Panc1 (cell line): ENCODE results near the gene TMEM271.

Experiments used
- POLR2AphosphoS5 ChIP-seq: IDR thresholded peaks from 2 replicates; pipeline ENCODE4 v1.6.1; 2012; ENCODE audit warnings: mild to moderate bottlenecking, low read depth, low read length, moderate library complexity
- SIN3A ChIP-seq: IDR thresholded peaks from 2 replicates; pipeline ENCODE4 v1.6.1; 2012; ENCODE audit warnings: low read depth, mild to moderate bottlenecking, low read length, moderate library complexity, borderline replicate concordance; ENCODE audit not compliant: insufficient read depth
- TCF7L2 ChIP-seq: IDR thresholded peaks from 2 replicates; pipeline ENCODE4 v1.6.1; 2011; ENCODE audit warnings: mild to moderate bottlenecking, low read depth, low read length, inconsistent platforms
- TF ChIP-seq, protein P1 (sequence below): fragments of 450-650 bp; IDR thresholded peaks from 2 replicates; pipeline ENCODE4 v1.5.1; 2017; ENCODE audit warnings: mild to moderate bottlenecking

DNA sequence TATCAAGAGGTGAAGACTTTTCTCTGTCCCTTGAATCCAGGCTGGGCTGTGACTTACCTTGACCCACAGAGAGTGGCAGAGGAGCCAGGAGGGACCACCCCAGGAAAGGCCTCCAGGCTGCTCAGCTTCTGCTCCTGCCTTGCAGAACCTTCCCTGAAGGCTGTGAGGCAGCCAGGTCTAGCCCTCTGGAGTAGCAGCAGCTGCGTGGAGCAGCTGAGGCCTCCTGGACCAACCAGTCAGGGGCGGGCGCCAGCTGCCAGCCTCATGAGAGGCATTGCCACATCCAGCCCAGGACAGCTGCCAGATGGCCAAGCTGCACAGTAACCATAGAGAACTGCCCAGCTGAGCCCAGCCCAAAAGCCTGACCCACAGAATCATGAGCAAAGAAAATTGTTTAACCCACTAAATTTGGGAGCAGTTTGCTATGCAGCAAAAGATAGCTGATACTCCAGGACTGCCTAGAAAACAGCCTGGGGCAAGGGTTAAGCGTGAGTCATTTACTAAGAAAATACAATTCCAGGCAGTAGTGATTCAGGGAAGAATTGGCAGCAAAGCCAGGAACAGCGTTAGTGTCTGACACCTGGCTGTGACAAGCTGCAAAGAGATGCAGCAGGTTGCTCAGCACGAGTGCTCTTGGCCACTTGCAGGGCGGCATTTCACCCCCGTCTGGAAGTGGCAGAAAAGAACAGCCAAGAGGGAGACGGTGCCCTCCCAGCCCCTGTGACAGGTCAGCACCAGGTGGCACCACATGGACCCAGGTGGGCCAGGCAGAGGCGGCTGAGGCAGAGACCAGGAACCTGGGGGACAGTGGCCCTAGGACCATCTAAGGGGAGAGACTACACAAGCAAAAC is 34.5 kb upstream of the TMEM271 start:
- TF ChIP-seq SIN3A (no peak), POLR2AphosphoS5 (no peak), TCF7L2 (no peak)
- TF ChIP-seq, protein P1, sequence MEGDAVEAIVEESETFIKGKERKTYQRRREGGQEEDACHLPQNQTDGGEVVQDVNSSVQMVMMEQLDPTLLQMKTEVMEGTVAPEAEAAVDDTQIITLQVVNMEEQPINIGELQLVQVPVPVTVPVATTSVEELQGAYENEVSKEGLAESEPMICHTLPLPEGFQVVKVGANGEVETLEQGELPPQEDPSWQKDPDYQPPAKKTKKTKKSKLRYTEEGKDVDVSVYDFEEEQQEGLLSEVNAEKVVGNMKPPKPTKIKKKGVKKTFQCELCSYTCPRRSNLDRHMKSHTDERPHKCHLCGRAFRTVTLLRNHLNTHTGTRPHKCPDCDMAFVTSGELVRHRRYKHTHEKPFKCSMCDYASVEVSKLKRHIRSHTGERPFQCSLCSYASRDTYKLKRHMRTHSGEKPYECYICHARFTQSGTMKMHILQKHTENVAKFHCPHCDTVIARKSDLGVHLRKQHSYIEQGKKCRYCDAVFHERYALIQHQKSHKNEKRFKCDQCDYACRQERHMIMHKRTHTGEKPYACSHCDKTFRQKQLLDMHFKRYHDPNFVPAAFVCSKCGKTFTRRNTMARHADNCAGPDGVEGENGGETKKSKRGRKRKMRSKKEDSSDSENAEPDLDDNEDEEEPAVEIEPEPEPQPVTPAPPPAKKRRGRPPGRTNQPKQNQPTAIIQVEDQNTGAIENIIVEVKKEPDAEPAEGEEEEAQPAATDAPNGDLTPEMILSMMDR: no peak
